ENCODE results near the gene KEL.

KEL gene

GRCh38 chr7:142896741-142897379 is 65.3 kb downstream of the KEL start:
- DNase-seq, result no peak

- no peak for DNase-seq
Measured at GRCh38 chr7:142896151-142896550, 66.0 kb downstream of the KEL start.

GRCh38 chr7:142894985-142895593 is 67.1 kb downstream of the KEL start:
- no peak for DNase-seq

- no peak for DNase-seq
Measured at GRCh38 chr7:142894112-142894984, 67.8 kb downstream of the KEL start.

- DNase-seq, result no peak
Measured at GRCh38 chr7:142892951-142893350, 69.2 kb downstream of the KEL start.

GRCh38 chr7:142891490-142892082 is 70.6 kb downstream of the KEL start:
- no peak for DNase-seq
